Psoas muscle (tissue), 8 donors: ENCODE measurements around the gene SLC37A1. TPM values are rescaled to one million over a fixed set of nuclear protein-coding genes. Genes with fewer than 3 reads are reported as not detected.

Source experiments
- ATAC-seq, 4 donors: fragments of 200-7000 bp; cut with Tn5 transposase; one replicate each; pipeline ENCODE4 v1.9.1; 2020; ENCODE audit warnings: moderate library complexity in 3 of 4, mild to moderate bottlenecking in 2 of 4
- DNase-seq, 2 donors: peaks; one replicate each; pipeline ENCODE4 v3.0.0-alpha.2; 2020
- H3K27ac ChIP-seq: fragments of 200-600 bp; one replicate; pipeline ENCODE4 v1.8.0; 2022
- H3K27me3 ChIP-seq, 3 donors: fragments of 200-600 bp in 1 of 3; one replicate each; pipeline versions ENCODE4 v1.6.1 to v1.8.0; 2013 to 2022; ENCODE audit warnings: low read length in 2 of 3, mild to moderate bottlenecking in 2 of 3, moderate library complexity in 1 of 3; ENCODE audit not compliant: insufficient read depth in 3 of 3
- H3K36me3 ChIP-seq, 2 donors: fragments of 200-600 bp in 1 of 2; one replicate each; pipeline versions ENCODE4 v1.6.1 to v1.8.0; 2013 to 2022; ENCODE audit warnings: low read depth in 1 of 2, mild to moderate bottlenecking in 1 of 2, moderate library complexity in 1 of 2; ENCODE audit not compliant: insufficient read depth in 1 of 2
- H3K4me1 ChIP-seq: fragments of 200-600 bp; one replicate; pipeline ENCODE4 v1.8.0; 2022
- H3K4me3 ChIP-seq: fragments of 200-600 bp; one replicate; pipeline ENCODE4 v1.8.0; 2022; ENCODE audit warnings: mild to moderate bottlenecking
- H3K9me3 ChIP-seq: fragments of 200-600 bp; one replicate; pipeline ENCODE4 v1.8.0; 2022
- CTCF ChIP-seq: fragments of 200-600 bp; IDR thresholded peaks from one replicate; pipeline ENCODE4 v1.8.0; 2022; ENCODE audit warnings: antibody characterized with exemption
- WGBS, 3 donors: extraction: QIAGEN DNeasy Blood & Tissue Kit; methylation state at CpG; one replicate each; pipeline versions ENCODE4 v1.1.6 to v1.1.7; 2013; 5-methylcytosine and 5-hydroxymethylcytosine counted together
- intact Hi-C, 2 donors: fragments of 100-400 bp; cut with DNase I; formaldehyde crosslinking; loops; one replicate each; pipeline versions ENCODE4 v1.11.0 to v1.14.2; 2022
- polyA plus RNA-seq, 3 donors: library from polyadenylated mRNA; stranded (reverse); fragments of 200-250 nt; gene quantifications; one replicate each; pipeline ENCODE4 v1.2.3, GENCODE V29; 2013
- total RNA-seq, 4 donors: library from RNA; stranded (reverse); fragmentation: NEBNext Ultra II Directional in 2 of 4; extraction: Animal tissue kit (Norgen Biotek cat#: 25700) in 2 of 4; gene quantifications; one replicate each; pipeline versions ENCODE4 v1.2.1 to v1.2.4, GENCODE V29; 2021 to 2023
- donor health status: healthy with polysubstance abuse.
- donor health status: DM: no; HTN: no; CAD: no; lungs with moderate emphysema.
- donor health status: Bipolar disorder and iron deficiency.
- donor health status: healthy.
- donor health status: DM: yes; HTN: yes; CAD: no.
- donor health status: DM: no; HTN: no; CAD: no.
- donor health status: DM: no; HTN: no; CAD: no.
- donor health status: DM: yes; HTN: yes; CAD: no.

Gene SLC37A1
- total and polyA plus RNA-seq, 7 donors: 1.6 to 18.9 (median 8.0) TPM

GRCh38 chr21:42521384-42521783 lies 7.7 kb downstream of the SLC37A1 start:
- no peak overlapping the region for H3K27ac ChIP-seq
- no peak overlapping the region for H3K4me3 ChIP-seq
- H3K9me3 ChIP-seq: no peaks in the 10 kb centered on the region
- WGBS, 3 donors: 81 to 85% (median 81%) methylated on average over 1 of the region's 1 CpG
- H3K4me1 ChIP-seq: peaks cover 22% of the 10 kb centered on the region
- intact Hi-C loops: loop anchor here in 1 of 2 donors (10.0 kb wide), 1 partner anchor 287 kb away; no protein-coding TSS in a partner anchor
- ATAC-seq (no peak), DNase-seq (no peak)
- no peaks in the 10 kb centered on the region for H3K27me3 ChIP-seq
- H3K36me3 ChIP-seq: peaks cover 6 to 47% of the 10 kb centered on the region in 2 donors
- TF ChIP-seq CTCF: no peak

DNA sequence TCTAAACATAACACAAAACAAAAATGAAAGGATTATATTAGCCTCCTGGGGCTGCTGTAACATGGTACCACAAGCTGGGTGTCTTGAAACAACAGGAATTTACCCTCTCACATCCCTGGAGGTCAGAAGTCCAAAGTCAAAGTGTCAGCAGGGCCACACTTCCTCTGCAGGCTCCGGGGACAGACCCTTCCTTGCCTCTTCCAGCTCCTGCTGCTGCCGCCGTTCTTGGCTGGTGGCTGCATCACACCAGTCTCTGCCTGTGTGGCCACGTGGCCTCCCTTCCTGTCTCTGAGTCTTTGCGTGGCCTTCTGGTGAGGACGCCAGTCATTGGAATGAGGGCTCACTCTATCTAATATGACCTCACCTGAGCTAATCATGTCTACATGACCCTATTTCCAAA lies 8.2 kb downstream of the SLC37A1 start:
- intact Hi-C loops: loop anchor here in 1 of 2 donors (10.0 kb wide), 1 partner anchor 287 kb away; no protein-coding TSS in a partner anchor

GRCh38 chr21:42522271-42522670 lies 8.6 kb downstream of the SLC37A1 start:
- WGBS, 3 donors: 94 to 96% (median 95%) methylated on average over 14 of the region's 14 CpGs

More for the DNA sequence above, 8.2 kb downstream of the SLC37A1 start:
- ATAC-seq (no peak), DNase-seq (no peak)
- Histone ChIP-seq H3K9me3 (no peaks in the 10 kb centered on the region), H3K36me3 (peaks cover 6 to 46% of the 10 kb centered on the region in 2 donors), H3K4me3 (no peak overlapping the region), H3K27me3 (no peaks in the 10 kb centered on the region), H3K4me1 (peaks cover 26% of the 10 kb centered on the region), H3K27ac (no peak overlapping the region)
- TF ChIP-seq CTCF: no peak
- 79 to 80% (median 80%) methylated on average over 6 of the region's 6 CpGs for WGBS, 3 donors

GRCh38 chr21:42522771-42523170 lies 9.1 kb downstream of the SLC37A1 start:
- WGBS, 3 donors: 96 to 99% (median 96%) methylated on average over 8 of the region's 8 CpGs

More at GRCh38 chr21:42522271-42522670, 8.6 kb downstream of the SLC37A1 start:
- Histone ChIP-seq H3K4me3 (no peak overlapping the region), H3K27ac (no peak overlapping the region), H3K4me1 (peaks cover 30% of the 10 kb centered on the region), H3K36me3 (peaks cover 6 to 43% of the 10 kb centered on the region in 2 donors), H3K9me3 (no peaks in the 10 kb centered on the region), H3K27me3 (no peaks in the 10 kb centered on the region)
- DNase-seq (no peak), ATAC-seq (no peak)
- intact Hi-C loops: loop anchor here in 1 of 2 donors (10.0 kb wide), 1 partner anchor 287 kb away; no protein-coding TSS in a partner anchor
- no peak for TF ChIP-seq CTCF

More at GRCh38 chr21:42522771-42523170, 9.1 kb downstream of the SLC37A1 start:
- Histone ChIP-seq H3K4me3 (no peak overlapping the region), H3K36me3 (peaks cover 6 to 43% of the 10 kb centered on the region in 2 donors), H3K27me3 (no peaks in the 10 kb centered on the region), H3K9me3 (no peaks in the 10 kb centered on the region), H3K4me1 (peaks cover 34% of the 10 kb centered on the region), H3K27ac (peak overlapping the region; percentile 88)
- DNase-seq (no peak), ATAC-seq (no peak)
- intact Hi-C loops: loop anchor here in 1 of 2 donors (10.0 kb wide), 1 partner anchor 288 kb away; no protein-coding TSS in a partner anchor
- TF ChIP-seq CTCF: no peak
